Tibial artery (tissue), 4 donors: Measurements from ENCODE around the gene VPS36.

Experiments used
- DNase-seq, 2 donors: peaks; one replicate each; pipeline ENCODE4 v3.0.0-alpha.2; 2019
- H3K27ac ChIP-seq, 2 donors: fragments of 200-600 bp; sonication (generic) in 1 of 2; 1 replicate in 1 of 2; 2 replicates in 1 of 2; pipeline ENCODE4 v1.5.1; 2018 to 2019; ENCODE audit warnings: mild to moderate bottlenecking in 1 of 2
- H3K27me3 ChIP-seq, 2 donors: fragments of 200-600 bp; sonication (generic) in 1 of 2; one replicate each; pipeline versions ENCODE4 v1.5.1 to v1.6.0; 2016 to 2019
- H3K36me3 ChIP-seq, 3 donors: fragments of 200-600 bp; sonication (generic) in 2 of 3; one replicate each; pipeline ENCODE4 v1.5.1; 2016 to 2019; ENCODE audit warnings: mild to moderate bottlenecking in 2 of 3
- H3K4me1 ChIP-seq, 4 donors: fragments of 200-600 bp; sonication (generic) in 2 of 4; 1 replicate in 3 of 4; 2 replicates in 1 of 4; pipeline ENCODE4 v1.5.1; 2016 to 2019
- H3K4me3 ChIP-seq, 2 donors: fragments of 200-600 bp; sonication (generic) in 1 of 2; 1 replicate in 1 of 2; 2 replicates in 1 of 2; pipeline ENCODE4 v1.5.1; 2018 to 2019; ENCODE audit warnings: mild to moderate bottlenecking in 2 of 2
- H3K9me3 ChIP-seq, 3 donors: fragments of 200-600 bp; sonication (generic) in 1 of 3; one replicate each; pipeline ENCODE4 v1.5.1; 2016 to 2019
- CTCF ChIP-seq, 2 experiments: fragments of 200-600 bp in 1 of 2; fragments of 450-650 bp in 1 of 2; IDR thresholded peaks; one replicate each; pipeline ENCODE4 v1.5.1; 2017 to 2019; ENCODE audit warnings: antibody characterized with exemption in 2 of 2, mild to moderate bottlenecking in 1 of 2, moderate library complexity in 1 of 2
- intact Hi-C: fragments of 100-400 bp; cut with DNase I; formaldehyde crosslinking; loops from one replicate; pipeline ENCODE4 v1.15.0; 2023; ENCODE audit warnings: low total_unique reads

VPS36 gene

GRCh38 chr13:52371736-52372247, 78.6 kb downstream of the VPS36 start:
- no peaks in the 10 kb centered on the region for H3K9me3 ChIP-seq
- H3K4me1 ChIP-seq = no peaks in the 10 kb centered on the region
- no peak overlapping the region for H3K4me3 ChIP-seq
- intact Hi-C loops = no loop called here
- no peak overlapping the region for H3K27ac ChIP-seq
- H3K27me3 ChIP-seq = no peaks in the 10 kb centered on the region
- no peak for DNase-seq
- TF ChIP-seq CTCF (IDR thresholded peaks at IDR 0.05) = no peak
- H3K36me3 ChIP-seq = no peaks in the 10 kb centered on the region

- Histone ChIP-seq H3K9me3 (no peaks in the 10 kb centered on the region), H3K36me3 (no peaks in the 10 kb centered on the region), H3K4me3 (no peak overlapping the region), H3K27me3 (no peaks in the 10 kb centered on the region), H3K27ac (no peak overlapping the region), H3K4me1 (no peaks in the 10 kb centered on the region)
- no peak for DNase-seq
- intact Hi-C loops = no loop called here
- TF ChIP-seq CTCF (IDR thresholded peaks at IDR 0.05) = no peak
These were observed 84.1 kb downstream of the VPS36 start for GRCh38 chr13:52366291-52366690.
